OCI-M2 (cell line): ENCODE results near the gene CNN3.

Experiments used
- DNase-seq: peaks from one replicate; lab custom pipeline; 2025; ENCODE audit not compliant: unreplicated experiment; lab: John Stamatoyannopoulos, UW

CNN3 gene

GRCh38 chr1:94925004-94925403 is 1.9 kb downstream of the CNN3 start:
- no peak for DNase-seq

- no peak for DNase-seq
Observed at GRCh38 chr1:94922761-94923331, 4.1 kb downstream of the CNN3 start.

GRCh38 chr1:94921977-94922376 is 4.9 kb downstream of the CNN3 start:
- no peak for DNase-seq

- DNase-seq = no peak
Observed at GRCh38 chr1:94920061-94920460, 6.8 kb downstream of the CNN3 start.

- DNase-seq = no peak
Observed at GRCh38 chr1:94919241-94920030, 7.5 kb downstream of the CNN3 start.

GRCh38 chr1:94917251-94917650 is 9.7 kb downstream of the CNN3 start:
- no peak for DNase-seq

- no peak for DNase-seq
Observed at GRCh38 chr1:94912263-94913184, 14.4 kb downstream of the CNN3 start.

GRCh38 chr1:94909486-94909885 is 17.4 kb downstream of the CNN3 start:
- no peak for DNase-seq

GRCh38 chr1:94908965-94909364 is 17.9 kb downstream of the CNN3 start:
- DNase-seq = no peak

- no peak for DNase-seq
Observed at GRCh38 chr1:94908190-94908589, 18.7 kb downstream of the CNN3 start.

- no peak for DNase-seq
Observed at GRCh38 chr1:94907136-94907535, 19.8 kb downstream of the CNN3 start.

- no peak for DNase-seq
Observed at GRCh38 chr1:94906382-94906781, 20.5 kb downstream of the CNN3 start.

- DNase-seq = no peak
Observed at GRCh38 chr1:94905207-94905606, 21.7 kb downstream of the CNN3 start.

- no peak for DNase-seq
Observed at GRCh38 chr1:94903280-94904009, 23.5 kb downstream of the CNN3 start.

GRCh38 chr1:94901841-94902240 is 25.1 kb downstream of the CNN3 start:
- no peak for DNase-seq

- DNase-seq = no peak
Observed at GRCh38 chr1:94899756-94900155, 27.2 kb downstream of the CNN3 start.

GRCh38 chr1:94898491-94899385 is 28.2 kb downstream of the CNN3 start:
- DNase-seq = no peak

GRCh38 chr1:94895518-94895917 is 31.4 kb downstream of the CNN3 start:
- no peak for DNase-seq

- DNase-seq = no peak
Observed at GRCh38 chr1:94894630-94895029, 32.3 kb downstream of the CNN3 start.

- DNase-seq = no peak
Observed at GRCh38 chr1:94892604-94893254, 34.2 kb downstream of the CNN3 start.
